Measurements from ENCODE around the gene MGST1.

Gene MGST1

DNA sequence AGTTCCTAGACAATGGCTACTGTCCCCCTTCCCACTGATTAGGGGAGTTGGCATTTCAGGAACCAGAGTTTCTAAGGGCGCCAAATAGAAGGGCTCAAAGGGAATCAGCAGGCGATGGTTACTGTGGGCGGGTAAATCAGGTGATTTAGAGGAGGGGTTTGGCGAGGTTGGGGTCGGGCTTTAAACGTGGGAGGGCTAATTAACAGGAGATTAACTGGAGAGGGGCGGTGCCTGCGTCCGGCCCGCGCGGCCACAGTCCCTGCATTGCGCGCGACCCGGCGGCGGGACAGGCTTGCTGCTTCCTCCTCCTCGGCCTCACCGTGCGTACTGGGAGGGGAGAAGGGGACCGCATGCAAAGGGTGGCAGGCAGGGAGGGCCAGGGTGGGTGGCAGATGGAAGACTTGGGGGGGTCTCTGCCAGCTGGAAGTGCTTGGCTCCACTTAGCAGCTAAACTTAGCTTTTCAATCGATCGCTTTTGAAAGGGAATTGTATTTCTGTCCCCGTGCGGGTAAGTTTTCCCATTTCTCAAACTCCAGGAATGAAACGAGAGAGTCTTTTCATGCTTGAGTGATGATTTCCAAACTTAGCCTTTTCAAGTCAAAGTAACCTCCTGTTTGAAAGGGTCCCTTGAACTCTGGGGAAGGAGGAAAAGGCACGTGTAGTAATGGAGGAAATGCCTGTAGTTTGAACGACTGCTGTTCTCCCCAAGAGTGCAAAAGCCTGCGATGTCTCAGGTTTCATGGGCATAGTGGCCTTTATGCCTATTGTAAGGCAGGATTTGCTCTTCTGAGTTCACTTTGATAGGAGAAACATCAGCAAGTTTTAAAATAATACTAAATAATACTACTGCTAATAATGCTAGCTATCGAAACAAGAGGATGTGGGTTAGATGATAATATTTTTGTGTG is at the start of gene MGST1:
TSS of gene MGST1 (plus strand) at position 255 of the 908 bp plus-strand sequence. CDS start 6,608 bp downstream, outside the sequence.
- peak; percentile 27 to 41 for DNase-seq

GRCh38 chr12:16299403-16299802 is 48.0 kb upstream of the MGST1 start:
- DNase-seq: no peak

GRCh38 chr12:16300122-16300521 is 47.3 kb upstream of the MGST1 start:
- no peak for DNase-seq

- DNase-seq: no peak
These were observed 46.7 kb upstream of the MGST1 start for GRCh38 chr12:16300736-16301135.

GRCh38 chr12:16303939-16304338 is 43.5 kb upstream of the MGST1 start:
- no peak for DNase-seq

DNA sequence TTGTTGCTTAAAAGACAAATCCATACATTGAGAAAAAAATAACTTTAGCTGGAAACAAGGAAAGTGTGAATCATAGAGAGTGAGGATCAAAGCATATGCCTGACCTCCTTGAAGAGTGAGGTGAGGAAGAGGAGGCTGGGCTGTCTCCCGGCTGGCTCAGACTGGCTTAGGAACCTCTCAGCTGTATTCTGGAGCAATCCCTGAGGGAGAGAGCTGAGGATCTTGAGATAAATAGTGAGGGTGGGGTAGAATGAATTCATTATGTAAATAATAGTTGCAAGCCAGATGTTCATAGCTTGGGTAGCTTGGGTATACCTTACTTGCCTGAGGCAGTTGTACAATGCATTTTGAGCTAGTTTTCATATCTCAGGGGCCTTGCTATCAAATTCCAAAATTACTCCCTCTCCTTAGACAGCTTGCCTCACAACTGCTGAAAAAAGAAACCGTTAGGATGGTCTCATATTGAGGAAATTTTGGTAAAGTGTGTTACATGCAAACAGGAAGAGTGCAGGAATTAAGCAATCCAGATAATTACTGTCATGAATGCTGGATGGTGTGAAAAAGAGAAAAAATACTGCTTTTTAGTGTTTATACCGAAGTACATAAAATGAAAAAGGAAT is 39.5 kb upstream of the MGST1 start:
- peak in 1 of 2 donors; percentile 4 for DNase-seq

- DNase-seq: no peak
These were observed 36.5 kb upstream of the MGST1 start for GRCh38 chr12:16310934-16311333.

DNA sequence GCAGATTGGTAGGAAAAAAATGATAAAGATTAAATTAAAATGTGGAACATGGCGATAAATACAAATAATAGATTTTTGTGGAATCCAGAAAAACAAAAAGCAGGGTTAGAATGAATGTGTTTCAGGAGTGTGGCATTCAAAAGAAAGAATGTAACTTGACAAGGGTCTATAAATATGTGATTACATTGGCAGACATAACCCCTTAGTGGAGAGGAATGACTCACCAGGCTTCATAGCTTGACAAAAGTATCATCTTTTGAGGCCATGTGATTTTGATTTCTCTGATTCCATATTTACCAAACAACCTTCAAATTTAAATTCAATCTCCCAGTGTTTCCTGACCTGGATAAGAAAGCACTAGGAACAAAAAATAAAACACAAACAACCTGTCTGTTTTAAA is 24.4 kb upstream of the MGST1 start:
- no peak for DNase-seq

DNA sequence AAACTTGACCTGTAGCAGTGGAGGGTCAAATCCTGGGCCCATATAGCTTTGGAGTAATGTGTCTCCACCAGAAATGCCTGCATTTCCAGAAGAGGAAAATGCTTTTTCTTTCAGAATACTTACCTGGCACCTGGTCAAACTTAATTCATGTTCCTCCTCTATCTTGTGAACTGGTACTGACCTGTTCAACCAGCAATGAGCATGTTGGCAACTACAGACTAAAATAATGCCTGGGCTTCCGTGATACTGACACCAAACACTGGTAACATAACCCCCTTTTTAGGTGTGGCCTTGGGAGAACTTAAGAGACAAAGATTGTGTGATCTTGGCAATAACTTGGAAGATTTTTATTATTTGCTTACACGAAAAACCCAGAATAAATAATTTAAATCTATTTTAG is 23.8 kb upstream of the MGST1 start:
- no peak for DNase-seq

DNA sequence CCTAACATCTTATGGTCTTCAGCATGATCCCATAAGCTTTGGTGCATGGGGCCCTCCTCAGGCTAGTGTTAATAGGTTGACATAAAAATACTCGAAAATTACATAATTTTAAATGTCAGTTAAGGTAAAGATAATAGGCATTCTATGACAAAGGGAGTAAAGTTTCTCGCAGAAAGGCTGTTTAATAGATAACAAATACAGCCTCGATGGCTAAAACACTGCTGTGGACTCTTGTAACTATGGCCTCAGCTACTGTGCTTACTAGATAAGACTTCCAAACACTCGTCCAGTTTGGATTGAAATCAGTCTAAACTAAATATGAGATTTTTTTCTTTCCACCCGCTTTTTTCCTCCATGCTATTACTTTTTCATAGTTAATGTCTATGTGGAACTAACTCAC is 23.2 kb upstream of the MGST1 start:
- DNase-seq: no peak

GRCh38 chr12:16324772-16325171 is 22.7 kb upstream of the MGST1 start:
- DNase-seq: no peak

- no peak for DNase-seq
These were observed 22.0 kb upstream of the MGST1 start for GRCh38 chr12:16325426-16325825.

- no peak for DNase-seq
These were observed 19.5 kb upstream of the MGST1 start for GRCh38 chr12:16327963-16328362.

GRCh38 chr12:16329594-16329993 is 17.9 kb upstream of the MGST1 start:
- DNase-seq: no peak

- DNase-seq: no peak
These were observed 16.9 kb upstream of the MGST1 start for GRCh38 chr12:16330560-16330959.

- DNase-seq: no peak
These were observed 15.4 kb upstream of the MGST1 start for GRCh38 chr12:16331998-16332397.

DNA sequence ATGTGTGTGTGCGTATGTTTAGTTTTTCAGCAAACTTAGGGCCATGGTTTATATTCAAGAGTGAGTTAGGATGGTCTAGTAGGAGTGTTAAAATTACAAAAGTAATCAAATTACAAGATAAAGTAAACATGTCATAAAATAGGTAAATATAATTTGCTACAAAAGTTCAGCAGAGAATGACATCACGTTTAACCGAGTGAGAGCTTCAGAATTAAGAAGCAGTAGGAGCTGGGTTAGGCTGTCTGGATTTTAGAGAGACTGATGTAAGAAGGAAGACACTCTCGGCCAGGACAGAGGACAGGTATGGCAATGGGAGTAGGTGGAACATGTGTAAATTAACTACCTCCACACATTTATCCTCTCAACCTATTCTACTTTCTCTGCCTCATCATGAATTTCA is 11.6 kb upstream of the MGST1 start:
- DNase-seq: no peak

DNA sequence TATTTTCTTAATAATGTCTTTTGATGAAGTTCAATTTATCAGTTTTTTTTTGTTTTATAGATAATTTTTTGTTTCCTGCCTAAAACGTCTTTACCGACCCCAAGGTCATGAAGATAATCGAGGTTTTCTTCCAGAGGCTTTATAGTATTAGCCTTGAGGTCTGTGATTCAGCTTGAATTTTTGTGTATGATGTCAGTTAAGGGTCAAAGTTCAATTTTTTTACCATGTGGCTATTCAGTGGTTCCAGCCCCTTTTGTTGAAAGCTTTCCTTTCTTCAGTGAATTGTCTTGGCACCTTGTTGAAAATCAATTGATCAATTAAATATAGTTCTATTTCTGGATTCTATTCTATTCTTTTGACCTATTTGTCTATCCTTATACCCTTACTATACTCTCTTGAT is 3.2 kb upstream of the MGST1 start:
- DNase-seq: no peak

GRCh38 chr12:16345105-16345504 is 2.3 kb upstream of the MGST1 start:
- DNase-seq: no peak

- DNase-seq: no peak
These were observed 487 bp upstream of the MGST1 start for GRCh38 chr12:16346958-16347357.

DNA sequence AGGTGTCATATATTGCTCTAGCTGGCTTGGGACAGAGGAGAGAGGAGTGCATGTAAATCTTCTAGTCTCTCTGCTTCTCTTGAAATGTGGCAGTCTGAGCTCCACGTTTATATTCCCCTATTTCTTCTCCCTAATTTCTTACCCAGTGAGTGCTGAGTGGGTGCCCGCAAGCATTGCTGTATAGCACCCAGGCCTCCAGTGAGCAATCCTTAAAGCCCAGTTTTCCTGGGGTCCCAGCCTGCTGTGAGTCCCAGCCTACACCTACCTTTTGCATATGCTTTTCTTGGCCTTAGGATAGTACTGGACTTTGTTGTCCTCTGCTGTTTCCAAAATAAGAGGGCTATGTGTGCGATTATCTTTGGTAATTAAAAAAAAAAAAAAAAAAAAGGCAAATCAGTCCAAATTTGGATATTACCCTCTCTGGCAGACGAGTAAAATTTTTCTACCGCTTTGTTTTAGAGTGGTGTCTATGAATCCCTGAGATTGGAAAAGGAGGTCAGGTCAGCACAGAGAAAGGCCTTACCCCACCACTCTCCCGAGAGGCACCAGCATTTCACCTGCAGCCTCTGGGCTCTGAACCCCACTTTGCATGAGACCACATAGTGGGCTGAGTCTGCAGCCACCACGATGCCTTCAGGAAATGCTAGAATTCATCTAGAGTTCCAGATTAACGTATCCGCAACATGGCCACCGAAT is 1.1 kb downstream of the MGST1 start:
- no peak for DNase-seq

DNA sequence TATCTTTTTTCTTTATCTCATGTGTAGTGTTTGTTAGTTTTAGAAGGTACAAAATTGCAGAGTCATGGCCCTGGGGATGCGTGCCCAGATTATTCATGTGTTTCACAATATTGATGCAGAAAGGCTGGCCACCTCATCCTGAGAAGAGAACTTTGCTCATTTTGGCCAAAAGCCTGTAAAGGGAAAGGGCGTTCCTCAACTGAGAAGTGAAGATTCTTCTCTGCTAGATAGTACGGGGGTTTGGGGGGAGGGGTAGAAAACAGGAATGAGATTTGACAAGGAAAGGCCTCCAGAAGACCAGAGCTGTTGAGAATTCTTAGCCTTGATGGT is 1.7 kb downstream of the MGST1 start:
- DNase-seq: peak; percentile 74 to 76

- peak; percentile 46 to 79 for DNase-seq
These were observed 3.2 kb downstream of the MGST1 start for GRCh38 chr12:16350682-16351081.

- DNase-seq: no peak
These were observed 5.0 kb downstream of the MGST1 start for GRCh38 chr12:16352481-16352880.

All from inflammatory macrophage treated with lipopolysaccharide for 1 hour (primary cell).